Measurements from ENCODE around the gene GOLGA6L2. TPM values are rescaled to one million over a fixed set of nuclear protein-coding genes. Genes with fewer than 3 reads are reported as not detected.

The GOLGA6L2 gene
- total and polyA plus RNA-seq, 4 donors, result not detected

DNA sequence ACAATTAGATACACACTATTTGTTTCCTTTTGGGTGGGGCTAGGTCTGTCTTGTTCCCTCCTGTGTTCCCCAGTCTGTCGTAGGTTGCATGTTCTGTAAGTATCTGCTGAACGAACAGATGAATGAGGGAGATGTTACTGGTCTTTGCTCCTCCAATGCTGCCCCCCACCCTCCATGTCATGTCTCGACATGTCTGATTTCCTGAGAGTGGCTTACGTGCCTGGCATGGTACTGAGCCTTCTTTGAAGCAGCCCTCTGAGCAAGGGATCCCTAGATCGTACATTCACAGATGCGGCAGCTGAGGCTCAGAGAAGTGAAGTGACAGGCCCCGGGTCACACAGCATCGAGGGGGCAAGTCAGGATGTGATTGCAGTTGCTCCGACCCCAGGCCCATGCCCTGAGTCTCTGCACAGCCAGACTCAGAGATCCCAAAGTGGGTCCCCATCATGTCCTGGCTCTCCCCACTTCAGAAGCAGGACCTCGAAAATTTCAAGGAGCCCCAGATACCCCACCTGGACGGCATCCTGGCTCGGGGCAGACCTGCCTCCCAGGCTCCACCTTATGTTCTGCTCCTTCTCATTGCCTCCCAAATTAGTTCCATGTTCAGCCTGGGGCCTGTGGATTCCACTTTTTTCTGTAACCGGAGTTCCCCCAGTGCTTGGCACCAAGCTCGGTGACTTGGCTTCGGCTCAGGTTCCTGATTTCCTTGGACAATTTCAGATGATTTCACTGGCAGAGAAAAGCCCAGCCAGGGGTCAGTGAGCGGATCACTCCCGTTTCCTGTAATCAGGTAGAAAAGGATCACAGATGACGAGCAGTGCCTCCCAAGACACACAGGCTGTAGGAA is 24.7 kb downstream of the GOLGA6L2 start:
- TF ChIP-seq RAD21 (IDR thresholded peaks at IDR 0.05) (no peak), SP1 (IDR thresholded peaks at IDR 0.05) (no peak), FOXA2 (IDR thresholded peaks at IDR 0.05) (no peak), FOXA1 (IDR thresholded peaks at IDR 0.05) (no peak), TAF1 (conservative IDR thresholded peaks at IDR 0.05) (no peak), JUND (IDR thresholded peaks at IDR 0.05) (no peak), YY1 (IDR thresholded peaks at IDR 0.05) (no peak), NR2F2 (IDR thresholded peaks at IDR 0.05) (no peak), RXRA (IDR thresholded peaks at IDR 0.05) (no peak), GABPA (IDR thresholded peaks at IDR 0.05 in 1 of 2, conservative IDR thresholded peaks at IDR 0.05 in 1 of 2) (no peak), EGR1 (IDR thresholded peaks at IDR 0.05; ENCODE audit: low read depth in 2 of 2) (no peak), HNF4A (conservative IDR thresholded peaks at IDR 0.05) (no peak), HNF4G (IDR thresholded peaks at IDR 0.05) (no peak)
- TF ChIP-seq, protein P1, sequence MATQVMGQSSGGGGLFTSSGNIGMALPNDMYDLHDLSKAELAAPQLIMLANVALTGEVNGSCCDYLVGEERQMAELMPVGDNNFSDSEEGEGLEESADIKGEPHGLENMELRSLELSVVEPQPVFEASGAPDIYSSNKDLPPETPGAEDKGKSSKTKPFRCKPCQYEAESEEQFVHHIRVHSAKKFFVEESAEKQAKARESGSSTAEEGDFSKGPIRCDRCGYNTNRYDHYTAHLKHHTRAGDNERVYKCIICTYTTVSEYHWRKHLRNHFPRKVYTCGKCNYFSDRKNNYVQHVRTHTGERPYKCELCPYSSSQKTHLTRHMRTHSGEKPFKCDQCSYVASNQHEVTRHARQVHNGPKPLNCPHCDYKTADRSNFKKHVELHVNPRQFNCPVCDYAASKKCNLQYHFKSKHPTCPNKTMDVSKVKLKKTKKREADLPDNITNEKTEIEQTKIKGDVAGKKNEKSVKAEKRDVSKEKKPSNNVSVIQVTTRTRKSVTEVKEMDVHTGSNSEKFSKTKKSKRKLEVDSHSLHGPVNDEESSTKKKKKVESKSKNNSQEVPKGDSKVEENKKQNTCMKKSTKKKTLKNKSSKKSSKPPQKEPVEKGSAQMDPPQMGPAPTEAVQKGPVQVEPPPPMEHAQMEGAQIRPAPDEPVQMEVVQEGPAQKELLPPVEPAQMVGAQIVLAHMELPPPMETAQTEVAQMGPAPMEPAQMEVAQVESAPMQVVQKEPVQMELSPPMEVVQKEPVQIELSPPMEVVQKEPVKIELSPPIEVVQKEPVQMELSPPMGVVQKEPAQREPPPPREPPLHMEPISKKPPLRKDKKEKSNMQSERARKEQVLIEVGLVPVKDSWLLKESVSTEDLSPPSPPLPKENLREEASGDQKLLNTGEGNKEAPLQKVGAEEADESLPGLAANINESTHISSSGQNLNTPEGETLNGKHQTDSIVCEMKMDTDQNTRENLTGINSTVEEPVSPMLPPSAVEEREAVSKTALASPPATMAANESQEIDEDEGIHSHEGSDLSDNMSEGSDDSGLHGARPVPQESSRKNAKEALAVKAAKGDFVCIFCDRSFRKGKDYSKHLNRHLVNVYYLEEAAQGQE (IDR thresholded peaks at IDR 0.05), result no peak
- TF ChIP-seq, protein P2, sequence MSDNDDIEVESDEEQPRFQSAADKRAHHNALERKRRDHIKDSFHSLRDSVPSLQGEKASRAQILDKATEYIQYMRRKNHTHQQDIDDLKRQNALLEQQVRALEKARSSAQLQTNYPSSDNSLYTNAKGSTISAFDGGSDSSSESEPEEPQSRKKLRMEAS (IDR thresholded peaks at IDR 0.05), result no peak
- TF ChIP-seq, protein P3, sequence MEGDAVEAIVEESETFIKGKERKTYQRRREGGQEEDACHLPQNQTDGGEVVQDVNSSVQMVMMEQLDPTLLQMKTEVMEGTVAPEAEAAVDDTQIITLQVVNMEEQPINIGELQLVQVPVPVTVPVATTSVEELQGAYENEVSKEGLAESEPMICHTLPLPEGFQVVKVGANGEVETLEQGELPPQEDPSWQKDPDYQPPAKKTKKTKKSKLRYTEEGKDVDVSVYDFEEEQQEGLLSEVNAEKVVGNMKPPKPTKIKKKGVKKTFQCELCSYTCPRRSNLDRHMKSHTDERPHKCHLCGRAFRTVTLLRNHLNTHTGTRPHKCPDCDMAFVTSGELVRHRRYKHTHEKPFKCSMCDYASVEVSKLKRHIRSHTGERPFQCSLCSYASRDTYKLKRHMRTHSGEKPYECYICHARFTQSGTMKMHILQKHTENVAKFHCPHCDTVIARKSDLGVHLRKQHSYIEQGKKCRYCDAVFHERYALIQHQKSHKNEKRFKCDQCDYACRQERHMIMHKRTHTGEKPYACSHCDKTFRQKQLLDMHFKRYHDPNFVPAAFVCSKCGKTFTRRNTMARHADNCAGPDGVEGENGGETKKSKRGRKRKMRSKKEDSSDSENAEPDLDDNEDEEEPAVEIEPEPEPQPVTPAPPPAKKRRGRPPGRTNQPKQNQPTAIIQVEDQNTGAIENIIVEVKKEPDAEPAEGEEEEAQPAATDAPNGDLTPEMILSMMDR (IDR thresholded peaks at IDR 0.05; ENCODE audit: low read depth, low read length, missing input control), result no peak
- TF ChIP-seq, protein P4, sequence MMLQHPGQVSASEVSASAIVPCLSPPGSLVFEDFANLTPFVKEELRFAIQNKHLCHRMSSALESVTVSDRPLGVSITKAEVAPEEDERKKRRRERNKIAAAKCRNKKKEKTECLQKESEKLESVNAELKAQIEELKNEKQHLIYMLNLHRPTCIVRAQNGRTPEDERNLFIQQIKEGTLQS (IDR thresholded peaks at IDR 0.05), result no peak
- TF ChIP-seq, protein P5, sequence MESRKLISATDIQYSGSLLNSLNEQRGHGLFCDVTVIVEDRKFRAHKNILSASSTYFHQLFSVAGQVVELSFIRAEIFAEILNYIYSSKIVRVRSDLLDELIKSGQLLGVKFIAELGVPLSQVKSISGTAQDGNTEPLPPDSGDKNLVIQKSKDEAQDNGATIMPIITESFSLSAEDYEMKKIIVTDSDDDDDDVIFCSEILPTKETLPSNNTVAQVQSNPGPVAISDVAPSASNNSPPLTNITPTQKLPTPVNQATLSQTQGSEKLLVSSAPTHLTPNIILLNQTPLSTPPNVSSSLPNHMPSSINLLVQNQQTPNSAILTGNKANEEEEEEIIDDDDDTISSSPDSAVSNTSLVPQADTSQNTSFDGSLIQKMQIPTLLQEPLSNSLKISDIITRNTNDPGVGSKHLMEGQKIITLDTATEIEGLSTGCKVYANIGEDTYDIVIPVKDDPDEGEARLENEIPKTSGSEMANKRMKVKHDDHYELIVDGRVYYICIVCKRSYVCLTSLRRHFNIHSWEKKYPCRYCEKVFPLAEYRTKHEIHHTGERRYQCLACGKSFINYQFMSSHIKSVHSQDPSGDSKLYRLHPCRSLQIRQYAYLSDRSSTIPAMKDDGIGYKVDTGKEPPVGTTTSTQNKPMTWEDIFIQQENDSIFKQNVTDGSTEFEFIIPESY (IDR thresholded peaks at IDR 0.05), result no peak
- 85% methylated on average over 18 of the region's 18 CpGs for WGBS

More for the DNA sequence above, 24.7 kb downstream of the GOLGA6L2 start:
- H3K36me3 ChIP-seq (ENCODE audit: control insufficient read depth in 4 of 4, insufficient read depth in 3 of 4, low read depth in 1 of 4, low read length in 3 of 4), result no peaks in the 10 kb centered on the region
- DNase-seq (ENCODE audit: low spot score), result no peak
- H3K27ac ChIP-seq (ENCODE audit: low read depth in 1 of 2, low read length in 2 of 2), result no peak overlapping the region
- no peak overlapping the region for H3K9ac ChIP-seq (ENCODE audit: low read depth in 1 of 2, low read length in 2 of 2)
- no peak overlapping the region for H3K4me3 ChIP-seq (ENCODE audit: low read depth in 1 of 3, low read length in 3 of 3)
- H3K4me1 ChIP-seq (ENCODE audit: control insufficient read depth in 4 of 4, insufficient read depth in 4 of 4, low read length in 3 of 4), result no peaks in the 10 kb centered on the region
- no peaks in the 10 kb centered on the region for H3K9me3 ChIP-seq (ENCODE audit: control insufficient read depth in 4 of 4, low read length in 3 of 4)
- H3K27me3 ChIP-seq (ENCODE audit: control insufficient read depth in 4 of 4, insufficient read depth in 4 of 4, low read length in 3 of 4), result no peaks in the 10 kb centered on the region

Measured in liver (tissue), 9 donors.